HepG2 (cell line): ENCODE results near the gene DHX8. TPM values are rescaled to one million over a fixed set of nuclear protein-coding genes. Genes with fewer than 3 reads are reported as not detected.

ENCODE experiments used
- AHR ChIP-seq: IDR thresholded peaks from 2 replicates; pipeline ENCODE4 v1.6.1; 2018; ENCODE audit warnings: missing genetic modification reagents, missing compliant biosample characterization
- CEBPG ChIP-seq: IDR thresholded peaks from 2 replicates; pipeline ENCODE4 v1.6.1; 2016
- DNMT3B ChIP-seq: conservative IDR thresholded peaks from 2 replicates; pipeline ENCODE4 v1.6.1; 2016; ENCODE audit warnings: missing biosample characterization, control low read depth
- FOXK2 ChIP-seq: fragments of 450-650 bp; IDR thresholded peaks from 2 replicates; pipeline ENCODE4 v1.6.1; 2016
- HNRNPH1 ChIP-seq: fragments of 200-400 bp; formaldehyde crosslinking; optimal IDR thresholded peaks from 2 replicates; pipeline ENCODE3; 2017; ENCODE audit warnings: mild to moderate bottlenecking, low read depth, low read length
- LBX2 ChIP-seq: sonication (generic); formaldehyde crosslinking; IDR thresholded peaks from 2 replicates; pipeline ENCODE4 v1.5.0; 2020; ENCODE audit warnings: missing genetic modification reagents, mild to moderate bottlenecking, borderline replicate concordance
- MEIS1 ChIP-seq: sonication (generic); formaldehyde crosslinking; IDR thresholded peaks from 2 replicates; pipeline ENCODE4 v1.9.0; 2021; ENCODE audit warnings: mild to moderate bottlenecking, missing genetic modification reagents, moderate library complexity, borderline replicate concordance
- MTF2 ChIP-seq: sonication (generic); formaldehyde crosslinking; IDR thresholded peaks from 2 replicates; pipeline ENCODE4 v1.5.0; 2020; ENCODE audit warnings: missing genetic modification reagents, borderline replicate concordance
- SNAPC4 ChIP-seq: sonication (generic); formaldehyde crosslinking; IDR thresholded peaks from 2 replicates; pipeline ENCODE4 v1.4.0; 2020; ENCODE audit warnings: mild to moderate bottlenecking, missing genetic modification reagents
- SOX13 ChIP-seq, 3 experiments: fragments of 450-650 bp in 1 of 3; sonication (generic) in 1 of 3; formaldehyde crosslinking in 1 of 3; IDR thresholded peaks in 2 of 3; conservative IDR thresholded peaks in 1 of 3; 2 replicates each; pipeline versions ENCODE4 v1.5.0 to v1.6.1; 2016 to 2020; ENCODE audit warnings: antibody characterized with exemption in 1 of 3, mild to moderate bottlenecking in 1 of 3, missing compliant biosample characterization in 1 of 3, missing genetic modification reagents in 1 of 3, moderate library complexity in 1 of 3
- YEATS4 ChIP-seq: sonication (generic); formaldehyde crosslinking; IDR thresholded peaks from 2 replicates; pipeline ENCODE4 v1.4.0; 2020; ENCODE audit warnings: missing genetic modification reagents, borderline replicate concordance
- ZEB1 ChIP-seq: IDR thresholded peaks from 2 replicates; pipeline ENCODE4 v1.6.1; 2012; ENCODE audit warnings: mild to moderate bottlenecking, low read depth, inconsistent platforms; ENCODE audit not compliant: insufficient replicate concordance
- ZFP36 ChIP-seq: fragments of 150-350 bp; IDR thresholded peaks from 2 replicates; pipeline ENCODE4 v1.6.1; 2018; ENCODE audit warnings: borderline replicate concordance, low read length, low read depth; ENCODE audit not compliant: partially characterized antibody
- ZHX1 ChIP-seq: sonication (generic); formaldehyde crosslinking; IDR thresholded peaks from 2 replicates; pipeline ENCODE4 v1.8.1; 2022; ENCODE audit warnings: low read depth, mild to moderate bottlenecking, missing genetic modification reagents
- ZNF207 ChIP-seq: fragments of 450-650 bp; IDR thresholded peaks from 2 replicates; pipeline ENCODE4 v1.6.1; 2016; ENCODE audit warnings: antibody characterized with exemption, borderline replicate concordance
- ZNF34 ChIP-seq: sonication (generic); formaldehyde crosslinking; IDR thresholded peaks from 2 replicates; pipeline ENCODE4 v1.4.0; 2020; ENCODE audit warnings: mild to moderate bottlenecking, missing genetic modification reagents, borderline replicate concordance
- ZNF362 ChIP-seq: sonication (generic); formaldehyde crosslinking; IDR thresholded peaks from 2 replicates; pipeline ENCODE4 v1.4.0; 2020; ENCODE audit warnings: missing genetic modification reagents, mild to moderate bottlenecking, borderline replicate concordance
- ZNF576 ChIP-seq: sonication (generic); formaldehyde crosslinking; IDR thresholded peaks from 2 replicates; pipeline ENCODE4 v1.4.0; 2020; ENCODE audit warnings: mild to moderate bottlenecking, missing genetic modification reagents
- polyA plus RNA-seq, 8 experiments: library from polyadenylated mRNA; depleted of rRNA in 3 of 8; stranded (reverse) in 7 of 8; unstranded in 1 of 8; fragments of >200 nt; fragmentation: Illumina TruSeq in 4 of 8; extraction: Trizol in 4 of 8; gene quantifications; 2 replicates each; pipeline versions ENCODE4 v1.2.1 to v1.2.3, GENCODE V29; 2011 to 2016; ENCODE audit warnings: low read depth in 4 of 8, missing spikeins in 1 of 8, mixed read lengths in 1 of 8; ENCODE audit not compliant: insufficient read depth in 1 of 8
- total RNA-seq, 5 experiments: library from RNA; depleted of rRNA; stranded (reverse); fragments of >200 nt; fragmentation: Illumina TruSeq; extraction: Trizol; gene quantifications; 2 replicates each; pipeline ENCODE4 v1.2.3, GENCODE V29; 2016; ENCODE audit warnings: low read depth in 1 of 5

Gene DHX8
- total and polyA plus RNA-seq, 2 of the 13 experiments (the other 11 are each of a cell fraction or from before 2014, with no cell fraction given): 24.8 to 48.9 TPM

GRCh38 chr17:43573579-43574321 is 90.0 kb downstream of the DHX8 start (continued):
- TF ChIP-seq ZHX1 (no peak), MTF2 (no peak; the same call in 1 of the 2 replicates), SOX13 (IDR thresholded peaks at IDR 0.05) (peak; percentile 70), SOX13 (CRISPR knock-in tag; conservative IDR thresholded peaks at IDR 0.05 in 1 of 2, IDR thresholded peaks at IDR 0.05 in 1 of 2) (peak in 1 of 2 experiments; percentile 81; a peak in 2 of 4 replicates), MEIS1 (CRISPR knock-in tag) (peak; percentile 63; the same call in 1 of the 2 replicates), CEBPG (CRISPR knock-in tag) (peak; percentile 19; the same call in 1 of the 2 replicates), ZNF34 (no peak), AHR (CRISPR knock-in tag) (no peak), ZNF207 (no peak), ZNF576 (CRISPR knock-in tag) (no peak), SNAPC4 (CRISPR knock-in tag) (0 out of 2 replicates have a peak, but pooled peaks have one; percentile 31), ZNF362 (CRISPR knock-in tag) (peak; percentile 91), ZFP36 (no peak), DNMT3B (CRISPR knock-in tag) (no peak), HNRNPH1 (no peak), YEATS4 (CRISPR knock-in tag) (no peak), ZEB1 (peak; percentile 20), FOXK2 (no peak), LBX2 (CRISPR knock-in tag) (no peak)
